Measurements from ENCODE around the gene RHBDD1. TPM values are rescaled to one million over a fixed set of nuclear protein-coding genes. Genes with fewer than 3 reads are reported as not detected.

Gene RHBDD1, protein sequence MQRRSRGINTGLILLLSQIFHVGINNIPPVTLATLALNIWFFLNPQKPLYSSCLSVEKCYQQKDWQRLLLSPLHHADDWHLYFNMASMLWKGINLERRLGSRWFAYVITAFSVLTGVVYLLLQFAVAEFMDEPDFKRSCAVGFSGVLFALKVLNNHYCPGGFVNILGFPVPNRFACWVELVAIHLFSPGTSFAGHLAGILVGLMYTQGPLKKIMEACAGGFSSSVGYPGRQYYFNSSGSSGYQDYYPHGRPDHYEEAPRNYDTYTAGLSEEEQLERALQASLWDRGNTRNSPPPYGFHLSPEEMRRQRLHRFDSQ
- 7.6 to 8.9 TPM (median 8.7 TPM) in 5 replicates for total RNA-seq (2022; extraction: Qiagen RNA extraction)

DNA sequence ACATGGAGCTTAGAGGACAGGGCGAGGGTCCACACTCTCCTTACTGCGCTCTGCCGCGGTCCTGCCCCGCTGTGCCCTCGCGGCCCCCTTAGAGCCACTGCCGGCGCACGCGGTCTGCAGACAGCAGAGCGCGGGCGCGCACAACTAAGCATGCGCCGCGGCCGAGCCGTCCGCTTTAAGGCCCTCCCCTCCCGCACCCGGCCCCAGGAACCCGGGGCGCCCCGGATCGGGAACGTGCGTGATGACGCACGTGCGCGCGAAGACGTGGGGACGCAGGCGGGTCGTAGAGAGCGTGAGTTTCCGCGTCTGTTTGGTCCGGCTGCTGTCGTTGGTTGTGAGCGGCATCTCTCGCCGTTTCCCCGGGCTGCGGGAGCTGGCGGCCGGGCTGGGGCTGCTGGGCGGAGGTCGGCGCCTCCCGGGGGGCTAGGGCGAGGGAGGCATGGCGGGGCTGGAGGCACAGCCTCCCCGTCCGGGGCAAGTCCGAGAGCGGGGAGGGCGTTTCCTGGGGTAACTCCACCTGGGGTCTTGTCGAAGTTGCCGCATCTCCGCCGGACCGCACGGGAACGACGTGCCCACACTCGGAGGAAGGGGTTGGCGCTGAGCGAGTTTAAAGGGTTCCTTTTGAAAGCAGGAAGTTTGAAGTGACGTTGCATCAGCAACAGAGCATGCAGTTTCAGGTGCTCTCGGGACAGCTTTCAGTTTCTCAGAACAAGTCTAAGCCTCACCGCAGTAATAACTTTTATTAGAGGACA, at the start of gene RHBDD1:
RHBDD1 (plus strand) TSS at position 259 of the 752 bp plus-strand sequence. CDS start 28,640 bp downstream, outside the sequence.

DNA sequence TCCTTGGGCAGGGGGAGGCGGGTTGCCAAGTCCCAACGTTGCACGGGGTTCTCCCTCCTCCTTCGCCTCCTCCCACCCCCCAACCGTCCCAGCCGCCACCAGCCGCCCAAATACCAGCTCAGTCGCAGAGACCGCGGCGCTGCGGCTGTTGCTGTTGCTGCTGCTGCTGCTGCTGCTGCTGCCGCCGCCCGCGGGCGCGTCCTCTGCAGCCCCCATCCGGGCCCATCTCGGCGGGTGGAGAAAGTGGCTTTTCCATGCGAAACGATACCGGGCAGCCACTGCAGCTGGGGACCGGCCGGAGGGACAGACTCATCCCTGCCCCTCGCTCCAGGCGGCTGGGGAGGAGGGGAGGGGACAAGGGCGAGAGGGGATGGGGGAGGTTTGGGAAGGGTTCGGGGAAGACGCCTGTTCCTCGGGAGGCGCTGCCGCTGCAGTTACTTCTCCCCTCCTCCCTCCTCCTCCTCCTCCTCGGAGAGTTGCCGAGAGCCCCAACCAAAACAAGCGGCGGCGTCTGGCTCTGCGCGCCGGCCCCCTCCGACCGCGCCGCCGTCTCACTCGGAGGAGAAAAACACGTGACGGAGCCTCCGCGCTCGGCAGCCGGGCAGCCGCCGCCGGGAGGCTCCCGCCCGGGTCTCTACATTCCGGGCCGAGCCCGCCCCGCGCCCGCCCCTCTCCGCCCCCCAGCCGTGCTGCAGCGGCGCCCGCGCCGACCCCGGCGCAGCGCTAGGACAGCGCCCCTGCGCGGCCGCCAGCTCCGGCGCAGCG, 36.5 kb upstream of the RHBDD1 start, which contains the start of gene IRS1:
IRS1 (minus strand) TSS at position 610 of the 765 bp plus-strand sequence. CDS start 1,082 bp downstream, outside the sequence.

Other genes with a start within 250 kb of the RHBDD1 start
- 13.1 to 15.2 TPM (median 14.8 TPM) in 5 replicates for gene IRS1, start 36.2 kb upstream of the RHBDD1 start, total RNA-seq (2022; extraction: Qiagen RNA extraction)